Measurements from ENCODE around the gene PLPP1.

- TF ChIP-seq, protein P1, sequence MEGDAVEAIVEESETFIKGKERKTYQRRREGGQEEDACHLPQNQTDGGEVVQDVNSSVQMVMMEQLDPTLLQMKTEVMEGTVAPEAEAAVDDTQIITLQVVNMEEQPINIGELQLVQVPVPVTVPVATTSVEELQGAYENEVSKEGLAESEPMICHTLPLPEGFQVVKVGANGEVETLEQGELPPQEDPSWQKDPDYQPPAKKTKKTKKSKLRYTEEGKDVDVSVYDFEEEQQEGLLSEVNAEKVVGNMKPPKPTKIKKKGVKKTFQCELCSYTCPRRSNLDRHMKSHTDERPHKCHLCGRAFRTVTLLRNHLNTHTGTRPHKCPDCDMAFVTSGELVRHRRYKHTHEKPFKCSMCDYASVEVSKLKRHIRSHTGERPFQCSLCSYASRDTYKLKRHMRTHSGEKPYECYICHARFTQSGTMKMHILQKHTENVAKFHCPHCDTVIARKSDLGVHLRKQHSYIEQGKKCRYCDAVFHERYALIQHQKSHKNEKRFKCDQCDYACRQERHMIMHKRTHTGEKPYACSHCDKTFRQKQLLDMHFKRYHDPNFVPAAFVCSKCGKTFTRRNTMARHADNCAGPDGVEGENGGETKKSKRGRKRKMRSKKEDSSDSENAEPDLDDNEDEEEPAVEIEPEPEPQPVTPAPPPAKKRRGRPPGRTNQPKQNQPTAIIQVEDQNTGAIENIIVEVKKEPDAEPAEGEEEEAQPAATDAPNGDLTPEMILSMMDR (IDR thresholded peaks at IDR 0.05): no peak
- TF ChIP-seq POLR2A (IDR thresholded peaks at IDR 0.05): no peak
These were observed 19.9 kb upstream of the PLPP1 start for GRCh38 chr5:55554585-55555202.

All from right lobe of liver (tissue), 4 donors.